Vagina (tissue), 2 donors: ENCODE results near the gene UBE2J1. TPM values are rescaled to one million over a fixed set of nuclear protein-coding genes. Genes with fewer than 3 reads are reported as not detected.

Source experiments
- DNase-seq, 2 donors: peaks; one replicate each; pipeline ENCODE4 v3.0.0-alpha.2; 2017; ENCODE audit errors: extremely low spot score in 2 of 2
- H3K27ac ChIP-seq: fragments of 200-600 bp; sonication (generic); one replicate; pipeline ENCODE4 v1.5.1; 2019
- H3K27me3 ChIP-seq: fragments of 200-600 bp; sonication (generic); one replicate; pipeline ENCODE4 v1.5.1; 2019
- H3K36me3 ChIP-seq, 2 donors: fragments of 200-600 bp; sonication (generic); one replicate each; pipeline ENCODE4 v1.5.1; 2017 to 2019
- H3K4me1 ChIP-seq: fragments of 200-600 bp; sonication (generic); one replicate; pipeline ENCODE4 v1.5.1; 2019
- H3K4me3 ChIP-seq, 2 donors: fragments of 200-600 bp; sonication (generic); 1 replicate in 1 of 2; 2 replicates in 1 of 2; pipeline ENCODE4 v1.5.1; 2016 to 2019
- H3K9me3 ChIP-seq: fragments of 200-600 bp; sonication (generic); one replicate; pipeline ENCODE4 v1.5.1; 2019
- POLR2A ChIP-seq, 2 donors: fragments of 450-650 bp; IDR thresholded peaks; one replicate each; pipeline ENCODE4 v1.6.1; 2017; ENCODE audit warnings: antibody characterized with exemption in 2 of 2, mild to moderate bottlenecking in 2 of 2, moderate library complexity in 2 of 2
- POLR2AphosphoS5 ChIP-seq, 2 donors: sonication (generic); formaldehyde crosslinking; IDR thresholded peaks; one replicate each; pipeline ENCODE4 v1.9.0; 2017; ENCODE audit warnings: antibody characterized with exemption in 2 of 2, mild to moderate bottlenecking in 2 of 2, low read depth in 1 of 2; ENCODE audit not compliant: insufficient read depth in 1 of 2
- intact Hi-C: fragments of 100-400 bp; cut with DNase I; formaldehyde crosslinking; loops from one replicate; pipeline ENCODE4 v1.15.1; 2023
- total RNA-seq: library from RNA; depleted of rRNA; stranded (reverse); fragments of >200 nt; gene quantifications from one replicate; pipeline ENCODE4 v1.2.3, GENCODE V29; 2016
- TF ChIP-seq, protein P1 (sequence below), 3 experiments: fragments of 450-650 bp in 2 of 3; fragments of 200-600 bp in 1 of 3; sonication (generic) in 1 of 3; IDR thresholded peaks; one replicate each; pipeline ENCODE4 v1.5.1; 2017 to 2019; ENCODE audit warnings: antibody characterized with exemption in 3 of 3, mild to moderate bottlenecking in 2 of 3, moderate library complexity in 2 of 3

UBE2J1 gene
- total RNA-seq, 1 donor from 2014 or later = 23.8 TPM

- no peak for DNase-seq
- Histone ChIP-seq H3K27ac (peak overlapping the region; percentile 96), H3K4me1 (peaks cover 46% of the 10 kb centered on the region), H3K9me3 (no peaks in the 10 kb centered on the region), H3K36me3 (no peaks in the 10 kb centered on the region), H3K4me3 (peak overlapping the region; percentile 70 to 87), H3K27me3 (no peaks in the 10 kb centered on the region)
- intact Hi-C loops = loop anchor here (5.0 kb wide), 1 partner anchor 269 kb away; the partner anchor contains the start of gene PNRC1
- TF ChIP-seq, protein P1, sequence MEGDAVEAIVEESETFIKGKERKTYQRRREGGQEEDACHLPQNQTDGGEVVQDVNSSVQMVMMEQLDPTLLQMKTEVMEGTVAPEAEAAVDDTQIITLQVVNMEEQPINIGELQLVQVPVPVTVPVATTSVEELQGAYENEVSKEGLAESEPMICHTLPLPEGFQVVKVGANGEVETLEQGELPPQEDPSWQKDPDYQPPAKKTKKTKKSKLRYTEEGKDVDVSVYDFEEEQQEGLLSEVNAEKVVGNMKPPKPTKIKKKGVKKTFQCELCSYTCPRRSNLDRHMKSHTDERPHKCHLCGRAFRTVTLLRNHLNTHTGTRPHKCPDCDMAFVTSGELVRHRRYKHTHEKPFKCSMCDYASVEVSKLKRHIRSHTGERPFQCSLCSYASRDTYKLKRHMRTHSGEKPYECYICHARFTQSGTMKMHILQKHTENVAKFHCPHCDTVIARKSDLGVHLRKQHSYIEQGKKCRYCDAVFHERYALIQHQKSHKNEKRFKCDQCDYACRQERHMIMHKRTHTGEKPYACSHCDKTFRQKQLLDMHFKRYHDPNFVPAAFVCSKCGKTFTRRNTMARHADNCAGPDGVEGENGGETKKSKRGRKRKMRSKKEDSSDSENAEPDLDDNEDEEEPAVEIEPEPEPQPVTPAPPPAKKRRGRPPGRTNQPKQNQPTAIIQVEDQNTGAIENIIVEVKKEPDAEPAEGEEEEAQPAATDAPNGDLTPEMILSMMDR (IDR thresholded peaks at IDR 0.05) = no peak
- no peak for TF ChIP-seq POLR2AphosphoS5 (IDR thresholded peaks at IDR 0.05; ENCODE audit: insufficient read depth in 1 of 2, low read depth in 1 of 2)
- TF ChIP-seq POLR2A (IDR thresholded peaks at IDR 0.05) = no peak
These were observed 748 bp downstream of the UBE2J1 start for GRCh38 chr6:89351671-89352277.

DNA sequence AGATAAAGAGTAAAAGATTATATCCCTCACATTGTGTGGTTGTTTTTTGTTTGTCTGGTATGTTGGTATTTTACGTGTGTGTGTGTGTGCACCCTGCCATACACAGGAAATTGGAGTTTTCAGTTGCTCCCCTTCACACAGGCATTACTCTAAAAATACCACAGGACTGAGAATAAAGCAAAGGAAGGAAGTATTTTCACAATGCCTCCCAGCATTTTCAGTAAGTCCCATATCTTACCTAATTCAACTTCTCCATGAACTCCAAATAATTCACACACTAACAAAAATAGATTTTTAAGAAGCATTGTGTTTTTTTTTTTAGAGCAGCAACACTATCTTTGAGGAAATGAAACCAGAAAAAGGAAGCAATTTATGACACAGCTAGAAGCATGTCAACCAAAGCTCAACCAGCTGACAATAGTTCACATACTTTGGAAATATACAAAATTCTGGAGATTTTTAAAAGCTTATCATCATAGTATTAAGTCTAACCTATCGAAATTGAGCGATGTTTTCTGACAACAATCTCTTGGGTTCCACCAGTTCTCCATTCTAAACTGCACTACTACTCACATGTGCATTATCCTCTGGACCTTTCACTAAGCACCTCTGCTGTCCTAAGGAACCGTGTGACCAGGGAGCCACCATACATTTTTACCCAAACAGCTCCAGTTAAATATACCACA, 2.1 kb downstream of the UBE2J1 start:
- Histone ChIP-seq H3K27ac (peak overlapping the region; percentile 96), H3K4me1 (peaks cover 46% of the 10 kb centered on the region), H3K4me3 (peak overlapping the region in 1 of 2 donors; percentile 70), H3K9me3 (no peaks in the 10 kb centered on the region), H3K27me3 (no peaks in the 10 kb centered on the region), H3K36me3 (no peaks in the 10 kb centered on the region)
- intact Hi-C loops = loop anchor here (5.0 kb wide), 1 partner anchor 268 kb away; the partner anchor contains the start of gene PNRC1
- DNase-seq = no peak
- TF ChIP-seq POLR2AphosphoS5 (IDR thresholded peaks at IDR 0.05; ENCODE audit: insufficient read depth in 1 of 2, low read depth in 1 of 2) (peak in 1 of 2 donors; percentile 83), POLR2A (IDR thresholded peaks at IDR 0.05) (no peak)

DNA sequence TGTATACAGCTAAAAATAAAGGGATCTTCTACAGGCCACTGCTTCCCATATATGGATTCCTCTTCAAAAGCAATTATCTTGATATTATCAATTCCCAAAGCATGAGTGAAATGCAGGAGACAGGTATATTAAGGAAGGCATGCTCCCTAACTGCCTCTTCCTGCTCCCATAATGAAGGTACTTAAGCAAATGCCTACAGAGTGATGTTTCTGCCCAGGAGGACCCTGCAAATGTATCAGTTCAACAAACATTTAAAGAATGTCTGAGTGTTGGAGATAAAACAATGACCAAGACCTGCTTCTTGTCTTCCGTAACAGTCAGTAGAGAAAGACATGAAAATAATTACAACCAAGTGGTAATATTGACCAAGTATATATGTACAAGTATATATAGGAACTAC, 4.2 kb downstream of the UBE2J1 start:
- Histone ChIP-seq H3K36me3 (no peaks in the 10 kb centered on the region), H3K27ac (no peak overlapping the region), H3K4me3 (no peak overlapping the region), H3K27me3 (no peaks in the 10 kb centered on the region), H3K4me1 (peaks cover 54% of the 10 kb centered on the region), H3K9me3 (no peaks in the 10 kb centered on the region)
- TF ChIP-seq, protein P1 (IDR thresholded peaks at IDR 0.05) = no peak
- TF ChIP-seq POLR2AphosphoS5 (IDR thresholded peaks at IDR 0.05; ENCODE audit: insufficient read depth in 1 of 2, low read depth in 1 of 2) (no peak), POLR2A (IDR thresholded peaks at IDR 0.05) (no peak)
- intact Hi-C loops = no loop called here
- no peak for DNase-seq

DNA sequence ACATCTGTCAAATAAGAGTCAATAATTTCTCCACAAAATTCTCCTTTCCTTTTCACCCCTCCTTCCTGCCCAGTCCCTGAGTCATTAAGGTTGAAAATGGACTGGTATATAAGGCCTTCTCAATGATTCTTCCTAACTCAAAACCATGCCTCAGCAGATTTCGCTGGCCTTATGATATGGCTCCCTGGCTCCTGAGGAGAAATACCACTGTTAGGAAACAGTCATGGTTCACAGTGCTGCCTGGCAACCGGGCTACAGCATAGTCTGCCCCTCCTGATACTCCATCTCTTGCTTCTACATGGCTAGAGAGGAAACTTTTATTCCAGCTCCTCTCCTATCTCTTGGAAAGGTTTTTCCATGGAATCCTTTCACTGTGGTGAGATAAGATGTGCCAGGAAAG, 4.7 kb downstream of the UBE2J1 start:
- H3K36me3 ChIP-seq = no peaks in the 10 kb centered on the region
- no peak for TF ChIP-seq POLR2AphosphoS5 (IDR thresholded peaks at IDR 0.05; ENCODE audit: insufficient read depth in 1 of 2, low read depth in 1 of 2)
- no peak for TF ChIP-seq POLR2A (IDR thresholded peaks at IDR 0.05)
- TF ChIP-seq, protein P1 (IDR thresholded peaks at IDR 0.05) = no peak
- intact Hi-C loops = no loop called here
- peaks cover 49% of the 10 kb centered on the region for H3K4me1 ChIP-seq
- H3K27ac ChIP-seq = no peak overlapping the region
- no peaks in the 10 kb centered on the region for H3K27me3 ChIP-seq
- no peak overlapping the region for H3K4me3 ChIP-seq
- DNase-seq = no peak
- H3K9me3 ChIP-seq = no peaks in the 10 kb centered on the region

GRCh38 chr6:89346433-89346832, 6.1 kb downstream of the UBE2J1 start:
- intact Hi-C loops = no loop called here
- Histone ChIP-seq H3K4me3 (no peak overlapping the region), H3K27ac (no peak overlapping the region), H3K9me3 (no peaks in the 10 kb centered on the region), H3K4me1 (peaks cover 45% of the 10 kb centered on the region), H3K27me3 (no peaks in the 10 kb centered on the region), H3K36me3 (peaks cover 0 to 9% of the 10 kb centered on the region in 2 donors)
- TF ChIP-seq, protein P1 (IDR thresholded peaks at IDR 0.05) = no peak
- TF ChIP-seq POLR2A (IDR thresholded peaks at IDR 0.05) (no peak), POLR2AphosphoS5 (IDR thresholded peaks at IDR 0.05; ENCODE audit: insufficient read depth in 1 of 2, low read depth in 1 of 2) (no peak)
- DNase-seq = no peak
